Activated CD4-positive, alpha-beta T cell treated with anti-CD3 and anti-CD28 coated beads, Interleukin-2, amount 50 U/mL, for 4 hours (primary cell): ENCODE measurements around the gene INKA2.

Experiments used
- DNase-seq, 2 experiments: peaks; one replicate each; pipeline ENCODE4 v3.0.0-alpha.2; 2020

INKA2 gene

DNA sequence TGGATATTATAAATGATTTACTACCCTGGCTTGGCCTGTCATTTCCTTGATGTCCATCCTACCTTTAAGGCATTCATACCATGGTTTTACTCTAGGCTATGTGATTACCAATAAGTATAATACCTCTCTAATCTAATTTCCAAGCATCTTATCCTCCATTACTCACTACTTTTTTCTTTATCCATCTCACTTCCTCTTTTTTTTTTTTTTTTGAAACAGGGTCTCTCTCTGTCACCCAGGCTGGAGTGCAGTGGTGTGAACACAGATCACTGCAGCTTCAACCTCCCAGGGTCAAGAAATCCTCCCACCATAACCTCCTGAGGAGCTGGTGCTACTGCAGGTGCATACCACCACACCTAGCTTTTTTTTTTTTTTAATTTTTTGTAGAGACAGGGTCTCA lies 39.9 kb downstream of the INKA2 start:
- no peak for DNase-seq

DNA sequence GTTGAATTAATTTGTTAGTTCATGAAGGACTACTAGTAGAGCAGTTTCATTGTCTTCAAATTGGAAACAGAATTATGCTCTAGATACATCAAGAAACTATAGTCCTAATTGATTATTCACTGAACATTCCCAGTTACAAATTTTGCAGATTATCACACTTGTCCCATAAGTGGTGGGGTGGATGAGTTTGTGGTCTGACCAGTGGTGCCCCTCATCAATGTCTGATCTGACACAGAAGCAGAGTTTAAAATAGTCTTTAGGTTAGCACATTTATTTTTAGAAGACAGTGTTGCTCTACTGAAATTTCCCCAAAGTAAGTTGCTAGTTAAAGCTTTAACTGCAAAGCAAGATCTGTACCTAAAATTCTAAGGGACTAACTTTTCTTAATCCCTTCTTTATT lies 42.9 kb downstream of the INKA2 start:
- no peak for DNase-seq

- DNase-seq: no peak
These were observed 43.4 kb downstream of the INKA2 start for GRCh38 chr1:111695801-111696200.

DNA sequence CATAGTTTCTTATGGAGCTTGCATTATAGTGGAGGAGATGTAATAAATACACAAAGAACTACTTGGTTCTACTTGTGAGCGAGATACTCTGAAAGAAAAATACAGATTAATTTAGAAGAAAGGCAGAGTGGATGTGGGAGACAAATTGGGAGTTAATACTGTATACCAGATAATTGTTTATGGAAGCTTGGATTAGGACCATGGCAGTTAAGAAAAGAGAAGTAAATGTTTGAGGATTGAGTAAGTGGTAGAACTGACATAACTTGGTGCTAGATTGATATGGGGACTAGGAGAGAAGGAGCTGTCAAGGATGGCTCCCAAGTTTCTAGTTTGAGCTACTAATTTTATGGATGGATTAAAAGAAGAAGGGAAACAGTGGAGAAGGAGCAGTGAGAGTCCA lies 47.3 kb downstream of the INKA2 start:
- DNase-seq: no peak

- DNase-seq: no peak
These were observed 48.9 kb downstream of the INKA2 start for GRCh38 chr1:111690306-111690617.
